ENCODE data around the gene TRIM59.

TRIM59 gene, protein sequence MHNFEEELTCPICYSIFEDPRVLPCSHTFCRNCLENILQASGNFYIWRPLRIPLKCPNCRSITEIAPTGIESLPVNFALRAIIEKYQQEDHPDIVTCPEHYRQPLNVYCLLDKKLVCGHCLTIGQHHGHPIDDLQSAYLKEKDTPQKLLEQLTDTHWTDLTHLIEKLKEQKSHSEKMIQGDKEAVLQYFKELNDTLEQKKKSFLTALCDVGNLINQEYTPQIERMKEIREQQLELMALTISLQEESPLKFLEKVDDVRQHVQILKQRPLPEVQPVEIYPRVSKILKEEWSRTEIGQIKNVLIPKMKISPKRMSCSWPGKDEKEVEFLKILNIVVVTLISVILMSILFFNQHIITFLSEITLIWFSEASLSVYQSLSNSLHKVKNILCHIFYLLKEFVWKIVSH

GRCh38 chr3:160449636-160450598 is at the start of gene TRIM59:
Gene TRIM59, minus strand, starts transcription at chr3:160449786. Its CDS starts 10,603 bp downstream, at chr3:160439183.
- Histone ChIP-seq H3K9ac (ENCODE audit: low read length) (peak within 1 kb of the TSS; percentile 81), H3K36me3 (ENCODE audit: control insufficient read depth, insufficient read depth, low read length, severe bottlenecking) (no peaks in the 10 kb centered on the region), H3K4me3 (ENCODE audit: low read length) (peak within 1 kb of the TSS; percentile 93), H3K27me3 (replicated peaks; ENCODE audit: control insufficient read depth, insufficient read depth, low read length) (no peaks in the 10 kb centered on the region), H3K9me3 (ENCODE audit: control insufficient read depth, low read length) (no peaks in the 10 kb centered on the region), H3K4me1 (ENCODE audit: control insufficient read depth, insufficient read depth, low read length) (peaks cover 34% of the 10 kb centered on the region)
- DNase-seq (ENCODE audit: low read depth), result peak; percentile 95

DNA sequence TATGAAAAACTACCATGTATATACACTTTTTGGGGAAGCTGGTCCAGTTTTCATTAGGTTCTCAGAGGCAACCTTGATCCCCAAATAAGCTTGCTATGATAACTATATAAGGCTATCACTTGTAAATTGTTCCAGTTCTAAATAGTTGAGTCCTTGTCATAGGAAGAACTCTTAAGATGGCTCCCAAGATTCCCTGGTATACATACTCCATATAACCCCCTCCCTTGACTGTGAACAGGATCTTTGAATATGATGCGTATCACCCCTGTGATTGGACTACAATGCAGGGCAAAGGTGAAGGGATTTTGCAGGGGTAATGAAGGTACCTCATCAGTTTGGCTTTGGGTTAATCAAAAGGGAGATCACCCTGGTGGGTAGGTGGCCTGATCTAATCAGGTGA is 48.6 kb upstream of the TRIM59 start:
- Histone ChIP-seq H3K9ac (ENCODE audit: low read length) (no peak overlapping the region), H3K9me3 (ENCODE audit: control insufficient read depth, low read length) (no peaks in the 10 kb centered on the region), H3K27me3 (replicated peaks; ENCODE audit: control insufficient read depth, insufficient read depth, low read length) (no peaks in the 10 kb centered on the region), H3K4me1 (ENCODE audit: control insufficient read depth, insufficient read depth, low read length) (no peaks in the 10 kb centered on the region), H3K4me3 (ENCODE audit: low read length) (no peak overlapping the region), H3K36me3 (ENCODE audit: control insufficient read depth, insufficient read depth, low read length, severe bottlenecking) (peaks cover 52% of the 10 kb centered on the region)
- no peak for DNase-seq (ENCODE audit: low read depth)

GRCh38 chr3:160490166-160490565 is 40.6 kb upstream of the TRIM59 start:
- no peak overlapping the region for H3K9ac ChIP-seq (ENCODE audit: low read length)
- H3K27me3 ChIP-seq (replicated peaks; ENCODE audit: control insufficient read depth, insufficient read depth, low read length), result no peaks in the 10 kb centered on the region
- no peak overlapping the region for H3K4me3 ChIP-seq (ENCODE audit: low read length)
- H3K36me3 ChIP-seq (ENCODE audit: control insufficient read depth, insufficient read depth, low read length, severe bottlenecking), result no peaks in the 10 kb centered on the region
- H3K4me1 ChIP-seq (ENCODE audit: control insufficient read depth, insufficient read depth, low read length), result peaks cover 5% of the 10 kb centered on the region
- no peak for DNase-seq (ENCODE audit: low read depth)
- no peaks in the 10 kb centered on the region for H3K9me3 ChIP-seq (ENCODE audit: control insufficient read depth, low read length)

- Histone ChIP-seq H3K4me1 (ENCODE audit: control insufficient read depth, insufficient read depth, low read length) (peaks cover 5% of the 10 kb centered on the region), H3K9ac (ENCODE audit: low read length) (peak overlapping the region; percentile 55), H3K9me3 (ENCODE audit: control insufficient read depth, low read length) (no peaks in the 10 kb centered on the region), H3K36me3 (ENCODE audit: control insufficient read depth, insufficient read depth, low read length, severe bottlenecking) (no peaks in the 10 kb centered on the region), H3K4me3 (ENCODE audit: low read length) (no peak overlapping the region), H3K27me3 (replicated peaks; ENCODE audit: control insufficient read depth, insufficient read depth, low read length) (no peaks in the 10 kb centered on the region)
- peak; percentile 85 for DNase-seq (ENCODE audit: low read depth)
Measured at GRCh38 chr3:160486459-160486869, 36.9 kb upstream of the TRIM59 start.

GRCh38 chr3:160482796-160483195 is 33.2 kb upstream of the TRIM59 start:
- peaks cover 11% of the 10 kb centered on the region for H3K4me1 ChIP-seq (ENCODE audit: control insufficient read depth, insufficient read depth, low read length)
- H3K27me3 ChIP-seq (replicated peaks; ENCODE audit: control insufficient read depth, insufficient read depth, low read length), result no peaks in the 10 kb centered on the region
- no peak overlapping the region for H3K9ac ChIP-seq (ENCODE audit: low read length)
- H3K9me3 ChIP-seq (ENCODE audit: control insufficient read depth, low read length), result no peaks in the 10 kb centered on the region
- DNase-seq (ENCODE audit: low read depth), result no peak
- H3K4me3 ChIP-seq (ENCODE audit: low read length), result no peak overlapping the region
- H3K36me3 ChIP-seq (ENCODE audit: control insufficient read depth, insufficient read depth, low read length, severe bottlenecking), result no peaks in the 10 kb centered on the region

DNA sequence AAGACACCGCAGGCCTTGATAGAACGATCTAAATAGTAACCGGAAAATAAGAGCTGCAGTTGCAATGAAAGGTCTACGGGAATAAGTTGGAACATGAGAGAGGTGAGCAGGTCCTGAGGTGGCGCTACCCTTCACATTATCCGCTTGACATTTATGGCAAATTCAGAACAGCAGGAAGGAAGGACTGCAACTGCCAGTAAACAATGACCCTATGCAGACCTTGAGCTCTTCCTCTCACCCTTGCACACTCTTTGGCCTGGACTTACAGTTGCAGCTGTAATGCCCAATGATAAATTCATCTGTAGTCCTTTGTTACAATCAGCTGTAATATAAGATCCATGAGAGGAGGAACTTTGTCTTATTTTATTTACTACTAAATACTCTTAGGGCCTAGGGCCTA is 32.3 kb upstream of the TRIM59 start:
- no peaks in the 10 kb centered on the region for H3K27me3 ChIP-seq (replicated peaks; ENCODE audit: control insufficient read depth, insufficient read depth, low read length)
- H3K4me3 ChIP-seq (ENCODE audit: low read length), result no peak overlapping the region
- no peaks in the 10 kb centered on the region for H3K36me3 ChIP-seq (ENCODE audit: control insufficient read depth, insufficient read depth, low read length, severe bottlenecking)
- no peaks in the 10 kb centered on the region for H3K9me3 ChIP-seq (ENCODE audit: control insufficient read depth, low read length)
- DNase-seq (ENCODE audit: low read depth), result no peak
- no peak overlapping the region for H3K9ac ChIP-seq (ENCODE audit: low read length)
- peaks cover 17% of the 10 kb centered on the region for H3K4me1 ChIP-seq (ENCODE audit: control insufficient read depth, insufficient read depth, low read length)

- H3K36me3 ChIP-seq (ENCODE audit: control insufficient read depth, insufficient read depth, low read length, severe bottlenecking), result no peaks in the 10 kb centered on the region
- no peaks in the 10 kb centered on the region for H3K27me3 ChIP-seq (replicated peaks; ENCODE audit: control insufficient read depth, insufficient read depth, low read length)
- no peak overlapping the region for H3K4me3 ChIP-seq (ENCODE audit: low read length)
- no peak overlapping the region for H3K9ac ChIP-seq (ENCODE audit: low read length)
- no peak for DNase-seq (ENCODE audit: low read depth)
- H3K9me3 ChIP-seq (ENCODE audit: control insufficient read depth, low read length), result no peaks in the 10 kb centered on the region
- H3K4me1 ChIP-seq (ENCODE audit: control insufficient read depth, insufficient read depth, low read length), result peaks cover 14% of the 10 kb centered on the region
Measured at GRCh38 chr3:160480931-160481330, 31.3 kb upstream of the TRIM59 start.

DNA sequence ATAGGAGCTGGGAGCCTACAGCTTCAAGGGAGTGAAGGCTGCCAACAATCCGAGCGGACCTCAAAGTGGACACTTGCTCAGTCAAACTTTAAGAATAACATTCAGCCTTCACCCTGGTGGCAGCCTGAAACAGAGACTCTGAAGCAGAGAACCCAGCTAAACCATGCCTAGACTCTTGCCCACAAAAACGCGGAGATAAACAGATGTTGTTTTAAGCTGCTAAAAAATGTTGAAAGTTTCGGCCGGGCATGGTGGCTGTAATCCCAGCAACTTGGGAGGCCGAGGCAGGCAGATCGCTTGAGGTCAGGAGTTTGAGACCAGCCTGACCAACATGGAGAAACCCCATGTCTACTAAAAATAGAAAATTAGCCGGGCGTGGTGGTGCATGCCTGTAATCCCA is 29.8 kb upstream of the TRIM59 start:
- no peak for DNase-seq (ENCODE audit: low read depth)
- no peak overlapping the region for H3K4me3 ChIP-seq (ENCODE audit: low read length)
- H3K27me3 ChIP-seq (replicated peaks; ENCODE audit: control insufficient read depth, insufficient read depth, low read length), result no peaks in the 10 kb centered on the region
- no peaks in the 10 kb centered on the region for H3K9me3 ChIP-seq (ENCODE audit: control insufficient read depth, low read length)
- H3K4me1 ChIP-seq (ENCODE audit: control insufficient read depth, insufficient read depth, low read length), result peaks cover 17% of the 10 kb centered on the region
- H3K9ac ChIP-seq (ENCODE audit: low read length), result no peak overlapping the region
- no peaks in the 10 kb centered on the region for H3K36me3 ChIP-seq (ENCODE audit: control insufficient read depth, insufficient read depth, low read length, severe bottlenecking)

DNA sequence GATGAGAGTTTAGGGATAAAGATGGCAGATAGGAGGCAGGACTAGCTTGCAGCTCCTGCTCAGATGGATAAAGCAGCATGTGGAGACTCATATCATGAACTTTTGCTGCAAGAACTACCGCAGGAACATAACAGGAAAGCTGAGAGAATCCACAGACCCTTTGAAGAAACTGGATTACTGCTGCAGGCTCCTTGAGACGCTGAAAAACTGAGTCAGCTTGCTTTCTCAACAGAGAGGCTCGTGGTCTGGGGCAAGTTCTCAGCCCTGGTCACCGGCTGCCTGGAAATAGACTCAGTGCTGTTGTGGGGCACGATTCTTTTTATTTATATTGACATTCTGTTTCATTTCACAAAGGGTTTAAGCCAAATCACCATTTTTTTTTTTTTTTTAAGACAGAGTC is 28.8 kb upstream of the TRIM59 start:
- peaks cover 28% of the 10 kb centered on the region for H3K4me1 ChIP-seq (ENCODE audit: control insufficient read depth, insufficient read depth, low read length)
- no peak overlapping the region for H3K4me3 ChIP-seq (ENCODE audit: low read length)

DNA sequence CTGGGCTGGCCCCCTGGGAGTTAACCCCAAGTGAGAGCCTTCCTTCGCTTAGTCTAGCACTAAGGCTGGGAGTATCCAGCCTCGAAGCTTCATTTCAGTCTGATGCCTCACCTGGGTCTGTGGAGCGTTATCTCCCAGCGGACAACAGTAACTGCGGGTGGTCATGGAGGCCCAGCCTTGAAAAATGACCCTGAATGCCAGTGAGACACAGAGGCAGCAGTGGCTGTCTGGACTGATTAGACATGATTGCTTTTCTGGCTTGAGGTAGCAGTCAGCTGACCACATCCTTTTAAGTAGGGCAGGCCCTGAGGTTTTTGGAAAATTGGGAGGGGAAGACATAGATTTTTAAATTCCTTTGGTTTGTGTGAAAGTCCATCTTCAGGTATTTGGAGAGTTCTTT is 28.2 kb upstream of the TRIM59 start:
- no peak overlapping the region for H3K9ac ChIP-seq (ENCODE audit: low read length)
- no peak overlapping the region for H3K4me3 ChIP-seq (ENCODE audit: low read length)
- H3K27me3 ChIP-seq (replicated peaks; ENCODE audit: control insufficient read depth, insufficient read depth, low read length), result no peaks in the 10 kb centered on the region
- no peaks in the 10 kb centered on the region for H3K36me3 ChIP-seq (ENCODE audit: control insufficient read depth, insufficient read depth, low read length, severe bottlenecking)
- peaks cover 31% of the 10 kb centered on the region for H3K4me1 ChIP-seq (ENCODE audit: control insufficient read depth, insufficient read depth, low read length)
- peak; percentile 47 for DNase-seq (ENCODE audit: low read depth)
- no peaks in the 10 kb centered on the region for H3K9me3 ChIP-seq (ENCODE audit: control insufficient read depth, low read length)

More for the DNA sequence above, 28.8 kb upstream of the TRIM59 start:
- peak; percentile 71 for DNase-seq (ENCODE audit: low read depth)
- no peaks in the 10 kb centered on the region for H3K36me3 ChIP-seq (ENCODE audit: control insufficient read depth, insufficient read depth, low read length, severe bottlenecking)
- H3K27me3 ChIP-seq (replicated peaks; ENCODE audit: control insufficient read depth, insufficient read depth, low read length), result no peaks in the 10 kb centered on the region
- H3K9me3 ChIP-seq (ENCODE audit: control insufficient read depth, low read length), result no peaks in the 10 kb centered on the region
- no peak overlapping the region for H3K9ac ChIP-seq (ENCODE audit: low read length)

- H3K9ac ChIP-seq (ENCODE audit: low read length), result no peak overlapping the region
- H3K36me3 ChIP-seq (ENCODE audit: control insufficient read depth, insufficient read depth, low read length, severe bottlenecking), result no peaks in the 10 kb centered on the region
- DNase-seq (ENCODE audit: low read depth), result no peak
- H3K27me3 ChIP-seq (replicated peaks; ENCODE audit: control insufficient read depth, insufficient read depth, low read length), result no peaks in the 10 kb centered on the region
- H3K4me1 ChIP-seq (ENCODE audit: control insufficient read depth, insufficient read depth, low read length), result peaks cover 31% of the 10 kb centered on the region
- peaks cover 5% of the 10 kb centered on the region for H3K9me3 ChIP-seq (ENCODE audit: control insufficient read depth, low read length)
- H3K4me3 ChIP-seq (ENCODE audit: low read length), result no peak overlapping the region
Measured at GRCh38 chr3:160475884-160476283, 26.3 kb upstream of the TRIM59 start.
